GM21515 (cell line): ENCODE measurements around the gene ALPI.

ENCODE experiments used
- ATAC-seq: cut with Tn5 transposase; IDR thresholded peaks from one replicate; pipeline ENCODE4 v1.9.1; 2021; ENCODE audit not compliant: unreplicated experiment

Gene ALPI

GRCh38 chr2:232459419-232460035, 3.6 kb downstream of the ALPI start:
- ATAC-seq: no peak

- no peak for ATAC-seq
These were observed 4.2 kb downstream of the ALPI start for GRCh38 chr2:232460171-232460570.

- ATAC-seq: no peak
These were observed 8.0 kb downstream of the ALPI start for GRCh38 chr2:232463701-232464543.

GRCh38 chr2:232464544-232464885, 8.6 kb downstream of the ALPI start:
- no peak for ATAC-seq

GRCh38 chr2:232465061-232465460, 9.1 kb downstream of the ALPI start:
- no peak for ATAC-seq

GRCh38 chr2:232466221-232466620, 10.3 kb downstream of the ALPI start:
- no peak for ATAC-seq

- no peak for ATAC-seq
These were observed 17.5 kb downstream of the ALPI start for GRCh38 chr2:232473467-232473890.

- ATAC-seq: no peak
These were observed 20.1 kb downstream of the ALPI start for GRCh38 chr2:232476045-232476444.

GRCh38 chr2:232476791-232477190, 20.8 kb downstream of the ALPI start:
- ATAC-seq: no peak

GRCh38 chr2:232477751-232478510, 22.0 kb downstream of the ALPI start:
- ATAC-seq: no peak

GRCh38 chr2:232478571-232479340, 22.8 kb downstream of the ALPI start:
- no peak for ATAC-seq

- no peak for ATAC-seq
These were observed 23.6 kb downstream of the ALPI start for GRCh38 chr2:232479341-232480200.

- ATAC-seq: no peak
These were observed 24.5 kb downstream of the ALPI start for GRCh38 chr2:232480201-232481190.

- no peak for ATAC-seq
These were observed 25.6 kb downstream of the ALPI start for GRCh38 chr2:232481322-232482140.

- ATAC-seq: no peak
These were observed 26.6 kb downstream of the ALPI start for GRCh38 chr2:232482301-232483238.

- ATAC-seq: no peak
These were observed 27.5 kb downstream of the ALPI start for GRCh38 chr2:232483311-232483922.
